K562 (cell line): ENCODE measurements around the gene EPHX1. TPM values are rescaled to one million over a fixed set of nuclear protein-coding genes. Genes with fewer than 3 reads are reported as not detected.
A peak's percentile ranks its signal among the peaks of the same experiment; 100 is the strongest.
"Not testable (repeated sequence)": the region's sequence is repeated elsewhere in the genome, so short reads cannot be mapped to it uniquely, and the experiment has no call there.

Experiments used
- ATAC-seq: fragments of 200-7000 bp; cut with Tn5 transposase; 3 replicates; pipeline ENCODE4 v1.9.1; 2020; ENCODE audit warnings: moderate library complexity
- BruUV-seq: library from RNA; stranded (reverse); fragments of 400-500 nt; replicated peaks from 2 replicates; lab custom pipeline; 2021; lab: Mats Ljungman, UMichigan
- CTCF ChIA-PET: fragments of 300-600 bp; formaldehyde crosslinking; extraction: SDS; loops from one replicate; lab custom pipeline; 2021; ENCODE audit warnings: low intra/inter-chr PET ratio; lab: Yijun Ruan, JAX
- POLR2A ChIA-PET: fragments of 300-600, 350-650 bp; sonication (Branson Sonifier 250); formaldehyde crosslinking; extraction: SDS; loops from one replicate; lab custom pipeline; 2021; ENCODE audit warnings: antibody characterized with exemption, inconsistent platforms; lab: Yijun Ruan, JAX
- DNase-seq, 4 experiments: peaks; one replicate each; pipeline versions ENCODE4 v3.0.0 to v3.0.0-alpha.2; 2011 to 2018; ENCODE audit warnings: low spot score in 3 of 4, mixed read lengths in 3 of 4; ENCODE audit errors: extremely low read depth in 1 of 4
- FAIRE-seq: peaks from 2 replicates; lab custom pipeline; 2011; peaks lifted over from hg19 to GRCh38; lab: Jason Lieb, UNC
- H2AFZ ChIP-seq: 2 replicates; pipeline ENCODE4 v1.6.0; 2011; ENCODE audit warnings: low read depth, low read length, control low read depth, inconsistent platforms
- H3K27ac ChIP-seq: fragments of 200-600 bp; 3 replicates; pipeline ENCODE4 v1.8.0; 2011; ENCODE audit warnings: low read depth, mild to moderate bottlenecking, control low read depth, inconsistent platforms, low read length, moderate library complexity, mixed read lengths; ENCODE audit errors: extremely low read depth
- H3K27me3 ChIP-seq, 2 experiments: fragments of 300-600 bp in 1 of 2; 2 replicates in 1 of 2; 3 replicates in 1 of 2; pipeline versions ENCODE4 v1.6.0 to v1.8.0; 2011; ENCODE audit warnings: inconsistent platforms in 2 of 2, low read length in 2 of 2, mild to moderate bottlenecking in 1 of 2, mixed read lengths in 1 of 2, moderate library complexity in 1 of 2; ENCODE audit not compliant: control insufficient read depth in 2 of 2, insufficient read depth in 2 of 2
- H3K36me3 ChIP-seq: fragments of 300-600 bp; 3 replicates; pipeline ENCODE4 v1.8.0; 2011; ENCODE audit warnings: mild to moderate bottlenecking, low read length, inconsistent platforms; ENCODE audit not compliant: control insufficient read depth, insufficient read depth
- H3K4me1 ChIP-seq, 2 experiments: fragments of 200-600 bp in 1 of 2; replicated peaks in 1 of 2; 2 replicates in 1 of 2; 3 replicates in 1 of 2; pipeline versions ENCODE4 v1.5.1 to v1.8.0; 2011; ENCODE audit warnings: inconsistent platforms in 2 of 2, low read length in 2 of 2, mild to moderate bottlenecking in 1 of 2, mixed read lengths in 1 of 2, moderate library complexity in 1 of 2; ENCODE audit not compliant: control insufficient read depth in 2 of 2, insufficient read depth in 2 of 2
- H3K4me2 ChIP-seq: 2 replicates; pipeline ENCODE4 v1.6.1; 2011; ENCODE audit warnings: low read length, control low read depth, inconsistent platforms, mixed read lengths; ENCODE audit not compliant: insufficient read depth
- H3K4me3 ChIP-seq: fragments of 200-600 bp; sonication (generic), shearing (Covaris generic); 2 replicates; pipeline ENCODE4 v1.5.1; 2016; ENCODE audit warnings: control low read depth, inconsistent platforms
- H3K79me2 ChIP-seq: fragments of 200-600 bp; 3 replicates; pipeline ENCODE4 v1.8.0; 2011; ENCODE audit warnings: low read length, inconsistent platforms; ENCODE audit not compliant: control insufficient read depth, insufficient read depth
- H3K9ac ChIP-seq, 2 experiments: 2 replicates each; pipeline versions ENCODE4 v1.6.0 to v1.6.1; 2011; ENCODE audit warnings: low read depth in 2 of 2, low read length in 2 of 2, control low read depth in 1 of 2, inconsistent platforms in 1 of 2, mild to moderate bottlenecking in 1 of 2, mixed read lengths in 1 of 2; ENCODE audit not compliant: insufficient read depth in 1 of 2
- H3K9me1 ChIP-seq: one replicate; pipeline ENCODE4 v1.6.0; 2011; ENCODE audit warnings: inconsistent platforms, mild to moderate bottlenecking, low read length, moderate library complexity; ENCODE audit not compliant: control insufficient read depth, insufficient read depth
- H3K9me3 ChIP-seq: replicated peaks from 2 replicates; pipeline ENCODE4 v1.5.1; 2011; ENCODE audit warnings: low read depth, low read length, inconsistent platforms; ENCODE audit not compliant: control insufficient read depth, insufficient read depth
- H4K20me1 ChIP-seq: replicated peaks from 2 replicates; pipeline ENCODE4 v1.6.1; 2011; ENCODE audit warnings: low read length, inconsistent platforms, mixed read lengths; ENCODE audit not compliant: control insufficient read depth, insufficient read depth
- L3MBTL2 ChIP-seq: fragments of 450-650 bp; IDR thresholded peaks from 2 replicates; pipeline ENCODE4 v1.6.1; 2016; ENCODE audit warnings: mild to moderate bottlenecking, moderate library complexity
- WGBS: fragments of 100-300 bp; shearing (Covaris generic); methylation state at CpG from one replicate; pipeline ENCODE4 v1.1.6; 2016; ENCODE audit warnings: low coverage, mixed read lengths; ENCODE audit not compliant: insufficient coverage; ENCODE audit errors: missing lambda C conversion rate; 5-methylcytosine and 5-hydroxymethylcytosine counted together
- in situ Hi-C: fragments of 300-500 bp; cut with MboI; formaldehyde crosslinking; loops from 4 replicates; pipeline ENCODE4 v1.15.0; 2018; ENCODE audit warnings: inconsistent platforms, mixed read lengths
- intact Hi-C: fragments of 100-400 bp; cut with micrococcal nuclease; formaldehyde crosslinking; loops from 2 replicates; pipeline ENCODE4 v1.14.2; 2022
- polyA plus RNA-seq, 8 experiments: library from polyadenylated mRNA; depleted of rRNA in 4 of 8; stranded (reverse) in 5 of 8; unstranded in 3 of 8; fragments of >200 nt; fragmentation: Nextera tagmentation in 2 of 8; fragmentation: Illumina TruSeq in 1 of 8; extraction: Ambion mirVana in 2 of 8; extraction: Trizol in 1 of 8; gene quantifications; 2 replicates each; pipeline versions ENCODE4 v1.2.1 to v1.2.3, GENCODE V29; 2011 to 2014; ENCODE audit warnings: inconsistent platforms in 1 of 8, missing spikeins in 1 of 8
- total RNA-seq, 7 experiments: library from RNA; depleted of rRNA in 6 of 7; stranded (reverse); fragments of >200 nt in 6 of 7; fragmentation: Illumina TruSeq in 2 of 7; extraction: Trizol in 2 of 7; gene quantifications; 2 replicates each; pipeline versions ENCODE4 v1.2.1 to v1.2.3, GENCODE V29; 2011 to 2021; ENCODE audit warnings: low replicate concordance in 1 of 7
- TF ChIP-seq, protein P1 (sequence below): fragments of 450-650 bp; IDR thresholded peaks from 2 replicates; pipeline ENCODE4 v1.6.1; 2018; ENCODE audit warnings: mild to moderate bottlenecking, low read depth; ENCODE audit not compliant: partially characterized antibody

EPHX1 gene
- total and polyA plus RNA-seq, 9 of the 15 experiments (the other 6 are each of a cell fraction or from before 2014, with no cell fraction given) = 0.21 to 27.0 (median 6.7) TPM

DNA sequence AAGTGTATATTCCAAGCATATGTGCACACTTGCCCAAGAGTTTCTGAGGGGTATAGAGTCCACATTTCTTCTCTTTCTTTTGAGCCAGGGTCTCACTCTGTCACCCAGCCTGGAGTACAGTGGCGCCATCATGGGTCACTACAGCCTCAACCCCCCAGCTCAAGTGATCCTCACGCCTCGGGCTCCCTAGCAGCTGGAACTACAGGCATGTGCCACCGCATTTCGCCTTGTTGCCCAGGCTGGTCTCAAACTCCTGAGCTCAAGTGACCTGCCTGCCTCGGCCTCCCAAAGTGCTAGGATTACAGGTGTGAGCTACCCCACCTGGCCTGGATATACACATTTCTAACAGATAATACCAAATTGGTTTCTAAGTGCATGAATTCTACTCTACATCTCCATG, 49.4 kb upstream of the EPHX1 start:
- ChIA-PET POLR2A (interaction anchor here (0.6 to 1.2 kb wide), 3 partner anchors 8 to 301 kb away, joined by 3 read pairs; no protein-coding TSS in a partner anchor), CTCF (no interaction called here)
- Histone ChIP-seq H3K4me2 (no peak overlapping the region), H4K20me1 (no peaks in the 10 kb centered on the region), H3K9ac (peak overlapping the region in 1 of 2 experiments; percentile 21; a peak in 1 of 4 replicates), H3K4me1 (no peaks in the 10 kb centered on the region), H3K79me2 (no peaks in the 10 kb centered on the region), H3K36me3 (no peaks in the 10 kb centered on the region), H3K9me3 (no peaks in the 10 kb centered on the region), H3K27ac (no peak overlapping the region), H3K27me3 (peaks cover 12 to 28% of the 10 kb centered on the region in 2 experiments; a peak in 4 of 5 replicates), H2AFZ (no peak overlapping the region), H3K9me1 (no peaks in the 10 kb centered on the region), H3K4me3 (no peak overlapping the region)
- DNase-seq = no peak
- 0 out of 3 replicates have a peak, but pooled peaks have one; percentile 13 for ATAC-seq
- intact Hi-C loops (no loop called here), in situ Hi-C loops (no loop called here)
- BruUV-seq = no TSS peak
- FAIRE-seq = peak; percentile 11
- WGBS = 15% methylated on average over 6 of the region's 6 CpGs
- TF ChIP-seq L3MBTL2 = 0 out of 2 replicates have a peak, but pooled peaks have one; percentile 17
- TF ChIP-seq, protein P1, sequence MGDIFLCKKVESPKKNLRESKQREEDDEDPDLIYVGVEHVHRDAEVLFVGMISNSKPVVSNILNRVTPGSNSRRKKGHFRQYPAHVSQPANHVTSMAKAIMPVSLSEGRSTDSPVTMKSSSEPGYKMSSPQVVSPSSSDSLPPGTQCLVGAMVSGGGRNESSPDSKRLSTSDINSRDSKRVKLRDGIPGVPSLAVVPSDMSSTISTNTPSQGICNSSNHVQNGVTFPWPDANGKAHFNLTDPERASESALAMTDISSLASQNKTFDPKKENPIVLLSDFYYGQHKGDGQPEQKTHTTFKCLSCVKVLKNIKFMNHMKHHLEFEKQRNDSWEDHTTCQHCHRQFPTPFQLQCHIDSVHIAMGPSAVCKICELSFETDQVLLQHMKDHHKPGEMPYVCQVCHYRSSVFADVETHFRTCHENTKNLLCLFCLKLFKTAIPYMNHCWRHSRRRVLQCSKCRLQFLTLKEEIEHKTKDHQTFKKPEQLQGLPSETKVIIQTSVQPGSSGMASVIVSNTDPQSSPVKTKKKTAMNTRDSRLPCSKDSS = no peak

DNA sequence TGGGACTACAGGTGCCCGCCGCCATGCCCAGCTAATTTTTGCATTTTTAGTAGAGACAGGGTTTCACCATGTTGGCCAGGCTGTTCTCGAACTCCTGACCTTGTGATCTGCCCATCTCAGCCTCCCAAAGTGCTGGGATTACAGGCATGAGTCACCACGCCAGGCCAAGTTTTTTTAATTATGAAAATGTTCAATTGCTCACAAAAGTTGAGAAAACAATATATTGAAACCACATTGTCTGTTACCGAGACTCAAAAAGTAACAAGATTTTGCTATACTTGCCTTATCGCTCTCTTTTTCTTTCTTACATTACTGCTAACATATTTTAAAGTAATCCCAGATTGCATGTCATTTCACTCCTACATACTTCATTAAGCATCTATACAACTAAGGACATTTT, 48.5 kb upstream of the EPHX1 start:
- DNase-seq, BruUV-seq, H3K9me3 ChIP-seq, H3K9me1 ChIP-seq, H2AFZ ChIP-seq, H3K27ac ChIP-seq, in situ Hi-C loops, H3K4me2 ChIP-seq, CTCF ChIA-PET, intact Hi-C loops, FAIRE-seq, H3K4me3 ChIP-seq, H3K79me2 ChIP-seq, H4K20me1 ChIP-seq, H3K9ac ChIP-seq, H3K4me1 ChIP-seq, ATAC-seq, H3K36me3 ChIP-seq: not testable (repeated sequence)
- 27% methylated on average over 6 of the region's 6 CpGs for WGBS
- POLR2A ChIA-PET = interaction anchor here (1.0 kb wide), 1 partner anchor 292 kb away, joined by 3 read pairs; no protein-coding TSS in a partner anchor
- peaks cover 12 to 22% of the 10 kb centered on the region in 2 experiments; a peak in 4 of 5 replicates for H3K27me3 ChIP-seq
